HG02588 (cell line): ENCODE measurements around the gene SPATA31C1.
"Not testable (repeated sequence)": the region's sequence is repeated elsewhere in the genome, so short reads cannot be mapped to it uniquely, and the experiment has no call there.

Experiments
- ATAC-seq: cut with Tn5 transposase; IDR thresholded peaks from one replicate; pipeline ENCODE4 v1.9.1; 2021; ENCODE audit warnings: mild to moderate bottlenecking, moderate library complexity; ENCODE audit not compliant: unreplicated experiment

SPATA31C1 gene

GRCh38 chr9:87934444-87934843, 16.7 kb downstream of the SPATA31C1 start:
- not testable (repeated sequence) for ATAC-seq

- not testable (repeated sequence) for ATAC-seq
Observed at GRCh38 chr9:87937352-87937751, 19.6 kb downstream of the SPATA31C1 start.

GRCh38 chr9:87937918-87938317, 20.2 kb downstream of the SPATA31C1 start:
- ATAC-seq, result not testable (repeated sequence)

GRCh38 chr9:87938336-87938735, 20.6 kb downstream of the SPATA31C1 start:
- ATAC-seq, result not testable (repeated sequence)

GRCh38 chr9:87939096-87939495, 21.3 kb downstream of the SPATA31C1 start:
- ATAC-seq, result not testable (repeated sequence)

- ATAC-seq, result no peak
Observed at GRCh38 chr9:87944096-87944495, 26.3 kb downstream of the SPATA31C1 start.

GRCh38 chr9:87944682-87945081, 26.9 kb downstream of the SPATA31C1 start:
- ATAC-seq, result no peak

- ATAC-seq, result no peak
Observed at GRCh38 chr9:87950296-87950695, 32.5 kb downstream of the SPATA31C1 start.

GRCh38 chr9:87950765-87951488, 33.2 kb downstream of the SPATA31C1 start:
- ATAC-seq, result no peak

- no peak for ATAC-seq
Observed at GRCh38 chr9:87954230-87954629, 36.5 kb downstream of the SPATA31C1 start.

- no peak for ATAC-seq
Observed at GRCh38 chr9:87957839-87958238, 40.1 kb downstream of the SPATA31C1 start.

GRCh38 chr9:87958591-87958990, 40.8 kb downstream of the SPATA31C1 start:
- no peak for ATAC-seq

- ATAC-seq, result no peak
Observed at GRCh38 chr9:87959916-87960581, 42.3 kb downstream of the SPATA31C1 start.

GRCh38 chr9:87963770-87964169, 46.0 kb downstream of the SPATA31C1 start:
- no peak for ATAC-seq

- ATAC-seq, result no peak
Observed at GRCh38 chr9:87964826-87965225, 47.1 kb downstream of the SPATA31C1 start.

GRCh38 chr9:87968155-87968554, 50.4 kb downstream of the SPATA31C1 start:
- ATAC-seq, result no peak

- no peak for ATAC-seq
Observed at GRCh38 chr9:87970602-87971001, 52.8 kb downstream of the SPATA31C1 start.

GRCh38 chr9:87973122-87973521, 55.4 kb downstream of the SPATA31C1 start:
- ATAC-seq, result no peak
